Measurements from ENCODE around the gene SETBP1. TPM values are rescaled to one million over a fixed set of nuclear protein-coding genes. Genes with fewer than 3 reads are reported as not detected.

Gene SETBP1
- total RNA-seq, 1 donor from 2014 or later: 12.4 TPM

- no peaks in the 10 kb centered on the region for H3K4me1 ChIP-seq (ENCODE audit: insufficient read depth, low read length)
- Mint-ChIP-seq H3K27ac (ENCODE audit: unreplicated experiment) (no peak overlapping the region), H3K27me3 (ENCODE audit: low read depth, unreplicated experiment) (peaks cover 9% of the 10 kb centered on the region), H3K4me3 (ENCODE audit: unreplicated experiment) (no peak overlapping the region), H3K4me1 (ENCODE audit: low read depth, unreplicated experiment) (peaks cover 1% of the 10 kb centered on the region), H3K9me3 (ENCODE audit: unreplicated experiment) (no peaks in the 10 kb centered on the region), H3K36me3 (ENCODE audit: low read depth, unreplicated experiment) (no peaks in the 10 kb centered on the region)
- DNase-seq (ENCODE audit: low read depth) (no peak), FAIRE-seq (no peak)
- H3K79me2 ChIP-seq (ENCODE audit: insufficient read depth, low read length): no peaks in the 10 kb centered on the region
- no peak overlapping the region for H3K4me2 ChIP-seq (ENCODE audit: low read length)
- no peaks in the 10 kb centered on the region for H3K9me3 ChIP-seq (ENCODE audit: insufficient read depth, low read depth, low read length)
- no peaks in the 10 kb centered on the region for H3K36me3 ChIP-seq (ENCODE audit: insufficient read depth, low read length)
- no peak overlapping the region for H3K27ac ChIP-seq (ENCODE audit: low read depth, low read length)
- no peaks in the 10 kb centered on the region for H4K20me1 ChIP-seq (ENCODE audit: insufficient read depth, low read length)
- H3K9ac ChIP-seq (ENCODE audit: low read length): no peak overlapping the region
- H2AFZ ChIP-seq (ENCODE audit: low read depth, low read length): no peak overlapping the region
- H3K4me3 ChIP-seq (ENCODE audit: insufficient read depth, low read depth, low read length): no peak overlapping the region
- TF ChIP-seq CTCF (IDR thresholded peaks at IDR 0.05; ENCODE audit: insufficient read depth, low read depth, low read length) (no peak), EZH2 (IDR thresholded peaks at IDR 0.05; ENCODE audit: insufficient read depth, low read length) (no peak)
- no peaks in the 10 kb centered on the region for H3K27me3 ChIP-seq (ENCODE audit: insufficient read depth, low read length)
Measured at GRCh38 chr18:44859751-44860439, 179.2 kb downstream of the SETBP1 start.

- Histone ChIP-seq H3K27me3 (ENCODE audit: insufficient read depth, low read length) (no peaks in the 10 kb centered on the region), H2AFZ (ENCODE audit: low read depth, low read length) (no peak overlapping the region), H3K4me1 (ENCODE audit: insufficient read depth, low read length) (no peaks in the 10 kb centered on the region), H3K9me3 (ENCODE audit: insufficient read depth, low read depth, low read length) (no peaks in the 10 kb centered on the region), H3K79me2 (ENCODE audit: insufficient read depth, low read length) (no peaks in the 10 kb centered on the region), H3K4me3 (ENCODE audit: insufficient read depth, low read depth, low read length) (no peak overlapping the region), H3K36me3 (ENCODE audit: insufficient read depth, low read length) (no peaks in the 10 kb centered on the region), H3K4me2 (ENCODE audit: low read length) (no peak overlapping the region), H3K9ac (ENCODE audit: low read length) (no peak overlapping the region), H3K27ac (ENCODE audit: low read depth, low read length) (no peak overlapping the region), H4K20me1 (ENCODE audit: insufficient read depth, low read length) (no peaks in the 10 kb centered on the region)
- H3K4me3 Mint-ChIP-seq (ENCODE audit: unreplicated experiment): no peak overlapping the region
- no peak for TF ChIP-seq EZH2 (IDR thresholded peaks at IDR 0.05; ENCODE audit: insufficient read depth, low read length)
- TF ChIP-seq CTCF (IDR thresholded peaks at IDR 0.05; ENCODE audit: insufficient read depth, low read depth, low read length): no peak
- peaks cover 1% of the 10 kb centered on the region for H3K4me1 Mint-ChIP-seq (ENCODE audit: low read depth, unreplicated experiment)
- DNase-seq (ENCODE audit: low read depth): no peak
- peaks cover 3% of the 10 kb centered on the region for H3K9me3 Mint-ChIP-seq (ENCODE audit: unreplicated experiment)
- no peak overlapping the region for H3K27ac Mint-ChIP-seq (ENCODE audit: unreplicated experiment)
- H3K27me3 Mint-ChIP-seq (ENCODE audit: low read depth, unreplicated experiment): peaks cover 12% of the 10 kb centered on the region
- FAIRE-seq: no peak
- no peaks in the 10 kb centered on the region for H3K36me3 Mint-ChIP-seq (ENCODE audit: low read depth, unreplicated experiment)
Measured at GRCh38 chr18:44862112-44862511, 181.4 kb downstream of the SETBP1 start.

- no peak overlapping the region for H3K4me3 ChIP-seq (ENCODE audit: insufficient read depth, low read depth, low read length)
- H3K27ac Mint-ChIP-seq (ENCODE audit: unreplicated experiment): no peak overlapping the region
- no peaks in the 10 kb centered on the region for H3K27me3 ChIP-seq (ENCODE audit: insufficient read depth, low read length)
- no peaks in the 10 kb centered on the region for H3K79me2 ChIP-seq (ENCODE audit: insufficient read depth, low read length)
- H3K36me3 Mint-ChIP-seq (ENCODE audit: low read depth, unreplicated experiment): no peaks in the 10 kb centered on the region
- no peaks in the 10 kb centered on the region for H3K36me3 ChIP-seq (ENCODE audit: insufficient read depth, low read length)
- H3K4me3 Mint-ChIP-seq (ENCODE audit: unreplicated experiment): no peak overlapping the region
- H3K27me3 Mint-ChIP-seq (ENCODE audit: low read depth, unreplicated experiment): peaks cover 10% of the 10 kb centered on the region
- no peak for DNase-seq (ENCODE audit: low read depth)
- FAIRE-seq: no peak
- peaks cover 3% of the 10 kb centered on the region for H3K9me3 Mint-ChIP-seq (ENCODE audit: unreplicated experiment)
- TF ChIP-seq CTCF (IDR thresholded peaks at IDR 0.05; ENCODE audit: insufficient read depth, low read depth, low read length) (no peak), EZH2 (IDR thresholded peaks at IDR 0.05; ENCODE audit: insufficient read depth, low read length) (no peak)
- no peaks in the 10 kb centered on the region for H4K20me1 ChIP-seq (ENCODE audit: insufficient read depth, low read length)
- H3K9me3 ChIP-seq (ENCODE audit: insufficient read depth, low read depth, low read length): no peaks in the 10 kb centered on the region
- no peak overlapping the region for H3K4me2 ChIP-seq (ENCODE audit: low read length)
- no peak overlapping the region for H3K9ac ChIP-seq (ENCODE audit: low read length)
- H3K4me1 ChIP-seq (ENCODE audit: insufficient read depth, low read length): no peaks in the 10 kb centered on the region
- H3K27ac ChIP-seq (ENCODE audit: low read depth, low read length): no peak overlapping the region
- peaks cover 1% of the 10 kb centered on the region for H3K4me1 Mint-ChIP-seq (ENCODE audit: low read depth, unreplicated experiment)
- no peak overlapping the region for H2AFZ ChIP-seq (ENCODE audit: low read depth, low read length)
Measured at GRCh38 chr18:44866103-44866502, 185.4 kb downstream of the SETBP1 start.

Measured in astrocyte (in vitro differentiated cells and primary cell).